ENCODE data around the gene POMT2. TPM values are rescaled to one million over a fixed set of nuclear protein-coding genes. Genes with fewer than 3 reads are reported as not detected.

POMT2 gene
- total RNA-seq, 2 donors from 2014 or later = 8.4 to 101 TPM

- 73% methylated on average over 15 of the region's 15 CpGs for WGBS
- intact Hi-C loops (cut with DNase I) = no loop called here
- no peaks in the 10 kb centered on the region for H3K36me3 ChIP-seq
- no peak overlapping the region for H3K4me3 ChIP-seq
- no peaks in the 10 kb centered on the region for H3K27me3 ChIP-seq (replicated peaks; ENCODE audit: insufficient read depth)
- TF ChIP-seq POLR2AphosphoS5 (IDR thresholded peaks at IDR 0.05) = no peak
- TF ChIP-seq CTCF (IDR thresholded peaks at IDR 0.05) = no peak
- TF ChIP-seq POLR2A (IDR thresholded peaks at IDR 0.05) = no peak
- no peaks in the 10 kb centered on the region for H3K9me3 ChIP-seq
- no peak for DNase-seq (ENCODE audit: low spot score)
- no peaks in the 10 kb centered on the region for H3K4me1 ChIP-seq (replicated peaks)
- H3K27ac ChIP-seq = no peak overlapping the region
These were observed 80.3 kb downstream of the POMT2 start for GRCh38 chr14:77240336-77240915.

DNA sequence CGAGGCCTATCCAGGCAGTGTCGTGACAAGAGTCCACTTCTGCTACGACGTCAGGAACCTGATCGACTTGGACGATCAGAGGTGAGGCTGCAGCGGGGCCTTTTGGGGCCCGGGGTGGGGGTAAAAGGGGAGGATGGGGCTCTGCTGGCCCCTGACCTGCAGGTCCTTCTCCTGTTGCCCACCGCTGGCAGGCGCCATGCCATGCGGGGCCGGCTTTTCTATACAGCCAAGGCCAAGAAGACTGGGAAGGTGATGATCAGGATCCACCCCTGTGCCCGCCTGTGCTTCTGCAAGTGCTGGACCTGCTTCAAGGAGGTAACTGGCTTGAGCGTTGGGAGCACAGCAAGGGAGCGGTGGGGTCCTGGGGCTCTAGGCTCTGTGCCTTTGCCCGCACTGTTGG lies 81.3 kb downstream of the POMT2 start:
- intact Hi-C loops (cut with DNase I) = no loop called here
- Histone ChIP-seq H3K27ac (no peak overlapping the region), H3K9me3 (no peaks in the 10 kb centered on the region), H3K36me3 (no peaks in the 10 kb centered on the region), H3K4me1 (replicated peaks) (no peaks in the 10 kb centered on the region), H3K4me3 (no peak overlapping the region), H3K27me3 (replicated peaks; ENCODE audit: insufficient read depth) (no peaks in the 10 kb centered on the region)
- TF ChIP-seq POLR2A (IDR thresholded peaks at IDR 0.05) (no peak), CTCF (IDR thresholded peaks at IDR 0.05) (no peak), POLR2AphosphoS5 (IDR thresholded peaks at IDR 0.05) (no peak)
- 93% methylated on average over 16 of the region's 16 CpGs for WGBS
- DNase-seq (ENCODE audit: low spot score) = no peak

DNA sequence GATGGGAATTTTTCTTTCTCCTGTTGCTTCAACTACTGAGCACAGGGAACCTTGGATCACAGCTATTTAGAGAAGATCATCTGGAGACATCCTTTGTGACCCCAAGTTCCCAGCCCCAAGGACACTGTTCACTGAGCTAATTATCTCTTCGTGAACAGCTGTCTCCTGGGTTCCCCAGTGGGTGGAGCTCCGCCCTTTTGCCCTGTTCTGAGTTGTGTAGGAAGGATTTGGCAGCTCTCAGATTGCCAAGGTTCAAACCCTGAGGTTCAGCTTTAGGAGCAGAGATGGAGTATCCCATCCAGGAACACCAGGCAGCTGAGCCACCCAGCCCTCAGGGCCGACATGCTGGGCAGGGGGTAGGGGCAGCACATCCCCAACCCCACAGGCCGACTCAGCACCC lies 81.7 kb downstream of the POMT2 start:
- 68% methylated on average over 4 of the region's 4 CpGs for WGBS
- no peak for DNase-seq (ENCODE audit: low spot score)
- TF ChIP-seq POLR2AphosphoS5 (IDR thresholded peaks at IDR 0.05) (no peak), POLR2A (IDR thresholded peaks at IDR 0.05) (no peak), CTCF (IDR thresholded peaks at IDR 0.05) (no peak)
- no peaks in the 10 kb centered on the region for H3K27me3 ChIP-seq (replicated peaks; ENCODE audit: insufficient read depth)
- intact Hi-C loops (cut with DNase I) = no loop called here
- H3K27ac ChIP-seq = no peak overlapping the region
- H3K4me3 ChIP-seq = no peak overlapping the region
- H3K36me3 ChIP-seq = no peaks in the 10 kb centered on the region
- no peaks in the 10 kb centered on the region for H3K4me1 ChIP-seq (replicated peaks)
- H3K9me3 ChIP-seq = no peaks in the 10 kb centered on the region

- DNase-seq (ENCODE audit: low spot score) = no peak
- no peak overlapping the region for H3K4me3 ChIP-seq
- no peaks in the 10 kb centered on the region for H3K9me3 ChIP-seq
- no peaks in the 10 kb centered on the region for H3K27me3 ChIP-seq (replicated peaks; ENCODE audit: insufficient read depth)
- 89% methylated on average over 3 of the region's 3 CpGs for WGBS
- TF ChIP-seq POLR2A (IDR thresholded peaks at IDR 0.05) (no peak), CTCF (IDR thresholded peaks at IDR 0.05) (no peak)
- H3K36me3 ChIP-seq = no peaks in the 10 kb centered on the region
- intact Hi-C loops (cut with DNase I) = no loop called here
- H3K4me1 ChIP-seq (replicated peaks) = no peaks in the 10 kb centered on the region
- no peak overlapping the region for H3K27ac ChIP-seq
These were observed 82.3 kb downstream of the POMT2 start for GRCh38 chr14:77238356-77238755.

DNA sequence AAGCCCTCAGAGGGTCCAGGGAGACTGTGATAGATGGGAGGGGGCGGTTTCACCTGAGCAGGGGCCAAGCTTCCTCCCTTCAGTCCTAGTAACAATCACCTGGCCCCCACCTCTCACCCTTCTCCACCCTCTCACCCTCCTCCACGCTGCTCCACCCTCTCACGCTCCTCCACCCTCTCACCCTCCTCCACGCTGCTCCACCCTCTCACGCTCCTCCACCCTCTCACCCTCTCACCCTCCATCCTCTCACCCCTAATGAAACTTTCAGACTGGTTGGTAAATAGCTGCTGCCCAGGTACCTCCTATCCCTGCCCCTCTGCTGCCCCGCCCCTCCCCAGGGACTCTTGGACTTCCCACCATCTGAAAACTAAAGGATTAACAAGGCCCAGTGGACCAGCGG lies 83.9 kb downstream of the POMT2 start:
- no peak for DNase-seq (ENCODE audit: low spot score)
- no peak overlapping the region for H3K27ac ChIP-seq
- H3K4me3 ChIP-seq = no peak overlapping the region
- no peak for TF ChIP-seq POLR2AphosphoS5 (IDR thresholded peaks at IDR 0.05)
- no peak for TF ChIP-seq CTCF (IDR thresholded peaks at IDR 0.05)
- TF ChIP-seq POLR2A (IDR thresholded peaks at IDR 0.05) = no peak
- intact Hi-C loops (cut with DNase I) = no loop called here
- H3K36me3 ChIP-seq = no peaks in the 10 kb centered on the region
- no peaks in the 10 kb centered on the region for H3K4me1 ChIP-seq (replicated peaks)
- H3K27me3 ChIP-seq (replicated peaks; ENCODE audit: insufficient read depth) = no peaks in the 10 kb centered on the region
- 56% methylated on average over 7 of the region's 7 CpGs for WGBS
- H3K9me3 ChIP-seq = no peaks in the 10 kb centered on the region
